Mononuclear cell (primary cell): ENCODE measurements around the gene CES3. TPM values are rescaled to one million over a fixed set of nuclear protein-coding genes. Genes with fewer than 3 reads are reported as not detected.
"Not testable (repeated sequence)": the region's sequence is repeated elsewhere in the genome, so short reads cannot be mapped to it uniquely, and the experiment has no call there.

Experiments
- H3K27me3 ChIP-seq: 2 replicates; pipeline ENCODE4 v1.6.0; 2011; ENCODE audit warnings: low read length, control low read depth; ENCODE audit not compliant: insufficient read depth
- H3K4me1 ChIP-seq: 2 replicates; pipeline ENCODE4 v1.5.1; 2011; ENCODE audit warnings: mild to moderate bottlenecking, low read length, control low read depth; ENCODE audit not compliant: insufficient read depth
- H3K4me3 ChIP-seq: 2 replicates; pipeline ENCODE4 v1.5.1; 2011; ENCODE audit warnings: mild to moderate bottlenecking, low read length, moderate library complexity
- H3K9me3 ChIP-seq: 2 replicates; pipeline ENCODE4 v1.5.1; 2011; ENCODE audit warnings: low read depth, mild to moderate bottlenecking, control low read depth, low read length
- total RNA-seq: library from RNA; depleted of rRNA; stranded (reverse); fragments of >200 nt; gene quantifications from one replicate; pipeline ENCODE4 v1.2.3, GENCODE V29; 2012

Gene CES3
- total RNA-seq, 1 donor = 0.63 TPM

DNA sequence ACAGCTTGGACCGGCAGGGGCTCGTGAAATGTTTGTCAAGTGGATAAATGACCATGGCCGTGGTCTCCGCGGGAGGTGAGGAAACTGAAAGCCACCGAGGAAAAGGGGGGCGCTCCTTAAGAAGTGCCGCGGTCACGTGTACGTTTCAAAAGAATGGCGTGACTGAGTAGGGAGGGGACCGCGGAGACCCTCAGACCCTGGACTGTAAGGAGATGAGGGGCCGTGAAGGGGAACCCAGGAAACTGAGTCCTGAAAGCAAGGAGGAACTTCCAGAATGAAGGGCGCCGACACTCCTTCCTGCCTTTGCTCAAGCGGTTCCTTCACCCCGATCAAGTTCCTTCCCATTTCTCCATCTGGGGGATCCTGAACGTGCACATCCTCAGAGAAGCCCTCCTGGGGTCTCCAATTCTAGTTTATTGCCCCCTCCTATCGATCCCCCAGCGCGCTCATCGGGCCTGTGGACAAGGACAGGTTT lies 26.2 kb upstream of the CES3 start:
- H3K27me3 ChIP-seq, H3K9me3 ChIP-seq: not testable (repeated sequence)
- H3K4me1 ChIP-seq = peaks cover 33% of the 10 kb centered on the region
- peak overlapping the region; percentile 76 for H3K4me3 ChIP-seq

GRCh38 chr16:66935314-66936011 lies 25.6 kb upstream of the CES3 start, which contains the start of gene CES2:
Gene CES2 (plus strand): TSS chr16:66935516. CDS start chr16:66935636, 120 bp downstream.
- H3K27me3 ChIP-seq = no peaks in the 10 kb centered on the region
- H3K9me3 ChIP-seq = no peaks in the 10 kb centered on the region
- H3K4me1 ChIP-seq = peaks cover 33% of the 10 kb centered on the region
- H3K4me3 ChIP-seq = peak within 1 kb of the TSS; percentile 76

- H3K9me3 ChIP-seq = no peaks in the 10 kb centered on the region
- peaks cover 33% of the 10 kb centered on the region for H3K4me1 ChIP-seq
- no peak overlapping the region for H3K4me3 ChIP-seq
- H3K27me3 ChIP-seq = no peaks in the 10 kb centered on the region
These were observed 24.6 kb upstream of the CES3 start for GRCh38 chr16:66936462-66936861.

DNA sequence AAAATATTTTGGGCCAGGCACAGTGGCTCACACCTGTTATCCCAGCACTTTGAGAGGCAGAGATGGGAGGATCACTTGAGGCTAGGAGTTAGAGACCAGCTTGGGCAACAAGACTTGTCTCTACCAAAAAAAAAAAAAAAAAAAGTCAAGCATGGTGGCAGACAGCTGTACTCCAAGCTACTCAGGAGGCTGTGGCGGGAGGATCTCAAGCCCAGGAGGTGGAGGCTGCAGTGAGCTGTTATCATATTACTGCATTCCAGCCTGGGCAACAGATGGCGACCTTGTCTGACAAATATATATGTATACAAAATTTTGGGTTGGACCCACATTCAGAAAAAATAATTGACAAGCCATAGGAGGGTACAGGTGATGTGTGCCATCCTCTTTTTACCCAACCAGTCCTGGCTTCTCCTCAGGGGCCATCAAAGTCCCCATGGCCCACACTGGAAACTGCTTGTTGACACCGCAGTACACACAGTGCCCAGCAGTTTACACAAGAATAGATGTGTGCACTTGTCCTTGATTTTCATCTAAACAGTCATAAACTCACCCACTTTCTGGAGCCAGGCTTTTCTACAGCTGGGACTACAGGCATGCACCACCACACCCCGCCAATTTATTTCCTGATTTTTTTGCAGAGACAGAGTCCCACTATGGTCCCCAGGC lies 24.0 kb upstream of the CES3 start:
- no peaks in the 10 kb centered on the region for H3K27me3 ChIP-seq
- H3K4me1 ChIP-seq = peaks cover 33% of the 10 kb centered on the region
- no peaks in the 10 kb centered on the region for H3K9me3 ChIP-seq
- H3K4me3 ChIP-seq = no peak overlapping the region

GRCh38 chr16:66937725-66938337 lies 23.2 kb upstream of the CES3 start:
- H3K27me3 ChIP-seq = no peaks in the 10 kb centered on the region
- H3K9me3 ChIP-seq = no peaks in the 10 kb centered on the region
- no peak overlapping the region for H3K4me3 ChIP-seq
- H3K4me1 ChIP-seq = peaks cover 28% of the 10 kb centered on the region

GRCh38 chr16:66939366-66939765 lies 21.7 kb upstream of the CES3 start:
- Histone ChIP-seq H3K9me3 (no peaks in the 10 kb centered on the region), H3K27me3 (no peaks in the 10 kb centered on the region), H3K4me1 (peaks cover 18% of the 10 kb centered on the region), H3K4me3 (no peak overlapping the region)

GRCh38 chr16:66940236-66940635 lies 20.8 kb upstream of the CES3 start:
- Histone ChIP-seq H3K27me3 (no peaks in the 10 kb centered on the region), H3K4me3 (no peak overlapping the region), H3K4me1 (peaks cover 15% of the 10 kb centered on the region), H3K9me3 (no peaks in the 10 kb centered on the region)

DNA sequence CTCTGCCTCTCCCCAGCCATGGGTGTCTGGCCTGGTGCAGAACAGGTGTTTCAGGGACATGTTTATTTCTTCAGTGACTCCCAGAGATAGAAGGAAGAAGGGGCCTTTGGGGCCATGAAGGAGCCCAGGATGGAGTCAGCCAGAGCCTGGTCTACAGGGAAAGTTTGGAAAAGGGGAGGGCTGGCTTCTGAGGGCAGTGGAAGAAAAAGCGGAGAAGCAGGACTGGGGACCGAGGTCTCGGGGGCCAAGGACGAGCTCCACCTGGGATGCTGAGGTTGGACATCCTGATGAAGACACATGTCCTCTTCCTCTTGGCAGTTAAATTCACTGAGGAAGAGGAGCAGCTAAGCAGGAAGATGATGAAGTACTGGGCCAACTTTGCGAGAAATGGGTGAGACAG lies 18.1 kb upstream of the CES3 start:
- Histone ChIP-seq H3K4me3 (no peak overlapping the region), H3K27me3 (no peaks in the 10 kb centered on the region), H3K9me3 (no peaks in the 10 kb centered on the region), H3K4me1 (peaks cover 5% of the 10 kb centered on the region)

GRCh38 chr16:66943426-66944053 lies 17.5 kb upstream of the CES3 start:
- Histone ChIP-seq H3K9me3 (no peaks in the 10 kb centered on the region), H3K4me1 (peaks cover 11% of the 10 kb centered on the region), H3K27me3 (peaks cover 4% of the 10 kb centered on the region)

DNA sequence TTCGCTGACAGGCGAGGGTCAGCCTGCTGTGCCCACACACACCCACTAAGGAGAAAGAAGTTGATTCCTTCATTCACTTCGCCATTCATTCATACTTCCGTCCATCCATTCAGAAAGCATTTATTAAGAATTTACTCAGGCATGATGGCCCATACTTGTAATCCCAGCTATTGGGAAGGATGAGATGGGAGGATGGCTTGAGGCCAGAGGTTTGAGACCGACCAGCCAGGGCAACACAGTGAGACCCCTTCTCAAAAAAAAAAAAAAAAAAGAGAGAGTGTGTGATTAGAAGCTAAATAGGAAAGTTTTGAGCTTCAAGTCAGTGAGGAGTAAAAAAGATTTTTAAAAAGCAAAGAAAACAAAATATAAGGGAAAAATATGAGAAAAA lies 17.0 kb upstream of the CES3 start:
- H3K9me3 ChIP-seq = no peaks in the 10 kb centered on the region
- H3K27me3 ChIP-seq = peaks cover 9% of the 10 kb centered on the region
- peaks cover 16% of the 10 kb centered on the region for H3K4me1 ChIP-seq
- H3K4me3 ChIP-seq = no peak overlapping the region

More at GRCh38 chr16:66943426-66944053, 17.5 kb upstream of the CES3 start:
- H3K4me3 ChIP-seq = no peak overlapping the region

- Histone ChIP-seq H3K27me3 (peaks cover 18% of the 10 kb centered on the region), H3K4me1 (peaks cover 16% of the 10 kb centered on the region)
- not testable (repeated sequence) for H3K4me3 ChIP-seq, H3K9me3 ChIP-seq
These were observed 16.1 kb upstream of the CES3 start for GRCh38 chr16:66944971-66945370.

- Histone ChIP-seq H3K9me3 (no peaks in the 10 kb centered on the region), H3K27me3 (peaks cover 28% of the 10 kb centered on the region), H3K4me3 (no peak overlapping the region), H3K4me1 (peaks cover 16% of the 10 kb centered on the region)
These were observed 15.1 kb upstream of the CES3 start for GRCh38 chr16:66945939-66946338.

DNA sequence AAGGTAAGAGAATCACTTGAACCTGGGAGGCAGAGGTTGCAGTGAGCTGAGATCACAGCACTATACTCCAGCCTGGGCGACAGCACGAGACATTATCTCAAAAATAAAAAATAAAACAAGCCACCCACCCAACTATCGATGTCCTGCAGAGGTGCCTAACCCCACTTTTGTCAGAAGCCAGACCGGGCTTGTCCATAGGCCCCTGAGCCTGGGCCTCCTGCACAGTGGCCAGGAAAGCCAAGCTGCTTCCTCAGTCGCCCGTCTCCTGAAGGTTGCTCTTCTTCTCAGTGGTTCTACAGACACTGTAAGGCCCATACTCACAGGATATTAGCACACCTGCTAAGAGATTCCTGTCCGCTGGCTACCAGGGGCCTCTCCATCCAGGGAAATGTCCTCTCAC lies 14.5 kb upstream of the CES3 start:
- no peaks in the 10 kb centered on the region for H3K9me3 ChIP-seq
- H3K4me1 ChIP-seq = peaks cover 16% of the 10 kb centered on the region
- H3K4me3 ChIP-seq = no peak overlapping the region
- peaks cover 34% of the 10 kb centered on the region for H3K27me3 ChIP-seq

GRCh38 chr16:66946974-66947301 lies 14.1 kb upstream of the CES3 start:
- Histone ChIP-seq H3K4me1 (peaks cover 16% of the 10 kb centered on the region), H3K4me3 (no peak overlapping the region), H3K9me3 (no peaks in the 10 kb centered on the region), H3K27me3 (peaks cover 38% of the 10 kb centered on the region)
